WTC11 (cell line): ENCODE measurements around the gene PRR7. TPM values are rescaled to one million over a fixed set of nuclear protein-coding genes. Genes with fewer than 3 reads are reported as not detected.

ENCODE experiments used
- ATF1 ChIP-seq: sonication (generic); formaldehyde crosslinking; IDR thresholded peaks from 2 replicates; pipeline ENCODE4 v1.8.1; 2023; ENCODE audit warnings: mild to moderate bottlenecking, moderate library complexity, missing genetic modification reagents
- CREM ChIP-seq: sonication (generic); formaldehyde crosslinking; IDR thresholded peaks from 2 replicates; pipeline ENCODE4 v1.8.1; 2022; ENCODE audit warnings: mild to moderate bottlenecking, missing genetic modification reagents, moderate library complexity
- ETV6 ChIP-seq: sonication (generic); formaldehyde crosslinking; IDR thresholded peaks from 2 replicates; pipeline ENCODE4 v1.8.1; 2022; ENCODE audit warnings: mild to moderate bottlenecking, missing genetic modification reagents
- FOXJ3 ChIP-seq: sonication (generic); formaldehyde crosslinking; IDR thresholded peaks from 2 replicates; pipeline ENCODE4 v1.9.0; 2021; ENCODE audit warnings: missing genetic modification reagents, mild to moderate bottlenecking, borderline replicate concordance
- FOXP1 ChIP-seq: sonication (generic); formaldehyde crosslinking; IDR thresholded peaks from 2 replicates; pipeline ENCODE4 v1.8.0; 2022; ENCODE audit warnings: missing genetic modification reagents, mild to moderate bottlenecking, moderate library complexity, borderline replicate concordance
- JAZF1 ChIP-seq: fragments of 250-450 bp; sonication (Bioruptor Pico); IDR thresholded peaks from 2 replicates; pipeline ENCODE4 v1.9.0; 2021; ENCODE audit warnings: moderate library complexity, mild to moderate bottlenecking, inconsistent platforms
- MYBL2 ChIP-seq: sonication (generic); formaldehyde crosslinking; IDR thresholded peaks from 2 replicates; pipeline ENCODE4 v1.8.1; 2023; ENCODE audit warnings: mild to moderate bottlenecking, moderate library complexity, missing genetic modification reagents
- NFYB ChIP-seq: sonication (generic); formaldehyde crosslinking; conservative IDR thresholded peaks from 2 replicates; pipeline ENCODE4 v1.8.0; 2022; ENCODE audit warnings: low read depth, missing genetic modification reagents
- NR3C1 ChIP-seq: sonication (generic); formaldehyde crosslinking; conservative IDR thresholded peaks from 2 replicates; pipeline ENCODE4 v1.8.1; 2023; ENCODE audit warnings: low read depth, mild to moderate bottlenecking, missing genetic modification reagents
- OVOL2 ChIP-seq: fragments of 250-450 bp; sonication (Bioruptor Pico); IDR thresholded peaks from 2 replicates; pipeline ENCODE4 v1.9.0; 2021; ENCODE audit warnings: mild to moderate bottlenecking, borderline replicate concordance
- RORB ChIP-seq: fragments of 250-450 bp; sonication (Bioruptor Pico); IDR thresholded peaks from 2 replicates; pipeline ENCODE4 v1.9.0; 2021; ENCODE audit warnings: mild to moderate bottlenecking
- SMAD4 ChIP-seq: sonication (generic); formaldehyde crosslinking; IDR thresholded peaks from 2 replicates; pipeline ENCODE4 v1.8.0; 2022; ENCODE audit warnings: mild to moderate bottlenecking, missing genetic modification reagents
- SOX15 ChIP-seq: fragments of 250-450 bp; sonication (Bioruptor Pico); IDR thresholded peaks from 2 replicates; pipeline ENCODE4 v1.9.0; 2021; ENCODE audit warnings: mild to moderate bottlenecking
- ZNF232 ChIP-seq: sonication (generic); formaldehyde crosslinking; IDR thresholded peaks from 2 replicates; pipeline ENCODE4 v1.8.0; 2022; ENCODE audit warnings: mild to moderate bottlenecking, missing genetic modification reagents
- ZNF671 ChIP-seq: fragments of 250-450 bp; sonication (Bioruptor Pico); IDR thresholded peaks from 2 replicates; pipeline ENCODE4 v1.8.0; 2021; ENCODE audit warnings: mild to moderate bottlenecking
- total RNA-seq: library from RNA; stranded (reverse); gene quantifications from 3 replicates; pipeline ENCODE4 v1.2.3, GENCODE V29; 2021
- TF ChIP-seq, protein P1 (sequence below): sonication (generic); formaldehyde crosslinking; IDR thresholded peaks from 2 replicates; pipeline ENCODE4 v1.8.1; 2022; ENCODE audit warnings: mild to moderate bottlenecking, missing genetic modification reagents, moderate library complexity, borderline replicate concordance
- TF ChIP-seq, protein P2 (sequence below): fragments of 200-600 bp; IDR thresholded peaks from 2 replicates; pipeline ENCODE4 v1.8.0; 2022; ENCODE audit warnings: antibody characterized with exemption
- TF ChIP-seq, protein P3 (sequence below): fragments of 250-450 bp; sonication (Bioruptor Pico); IDR thresholded peaks from 2 replicates; pipeline ENCODE4 v2.1.2; 2022; ENCODE audit warnings: mild to moderate bottlenecking, moderate library complexity
- TF ChIP-seq, protein P4 (sequence below): fragments of 250-450 bp; sonication (Bioruptor Pico); IDR thresholded peaks from 2 replicates; pipeline ENCODE4 v1.9.0; 2021; ENCODE audit warnings: mild to moderate bottlenecking
- TF ChIP-seq, protein P5 (sequence below): sonication (generic); formaldehyde crosslinking; IDR thresholded peaks from 2 replicates; pipeline ENCODE4 v1.8.0; 2023; ENCODE audit warnings: missing genetic modification reagents, mild to moderate bottlenecking, borderline replicate concordance
- TF ChIP-seq, protein P6 (sequence below): sonication (generic); formaldehyde crosslinking; IDR thresholded peaks from 2 replicates; pipeline ENCODE4 v1.8.0; 2022; ENCODE audit warnings: mild to moderate bottlenecking, missing genetic modification reagents
- TF ChIP-seq, protein P7 (sequence below): sonication (generic); formaldehyde crosslinking; IDR thresholded peaks from 2 replicates; pipeline ENCODE4 v1.8.1; 2023; ENCODE audit warnings: mild to moderate bottlenecking, missing genetic modification reagents
- TF ChIP-seq, protein P8 (sequence below): fragments of 250-450 bp; sonication (Bioruptor Pico); IDR thresholded peaks from 2 replicates; pipeline ENCODE4 v1.8.0; 2021; ENCODE audit warnings: mild to moderate bottlenecking
- TF ChIP-seq, protein P9 (sequence below): sonication (generic); formaldehyde crosslinking; conservative IDR thresholded peaks from 2 replicates; pipeline ENCODE4 v1.8.1; 2022; ENCODE audit warnings: mild to moderate bottlenecking, missing genetic modification reagents
- TF ChIP-seq, protein P10 (sequence below): sonication (generic); formaldehyde crosslinking; IDR thresholded peaks from 2 replicates; pipeline ENCODE4 v1.8.0; 2022; ENCODE audit warnings: mild to moderate bottlenecking, missing genetic modification reagents

PRR7 gene
- total RNA-seq, 1 experiment from 2014 or later: 13.1 TPM

DNA sequence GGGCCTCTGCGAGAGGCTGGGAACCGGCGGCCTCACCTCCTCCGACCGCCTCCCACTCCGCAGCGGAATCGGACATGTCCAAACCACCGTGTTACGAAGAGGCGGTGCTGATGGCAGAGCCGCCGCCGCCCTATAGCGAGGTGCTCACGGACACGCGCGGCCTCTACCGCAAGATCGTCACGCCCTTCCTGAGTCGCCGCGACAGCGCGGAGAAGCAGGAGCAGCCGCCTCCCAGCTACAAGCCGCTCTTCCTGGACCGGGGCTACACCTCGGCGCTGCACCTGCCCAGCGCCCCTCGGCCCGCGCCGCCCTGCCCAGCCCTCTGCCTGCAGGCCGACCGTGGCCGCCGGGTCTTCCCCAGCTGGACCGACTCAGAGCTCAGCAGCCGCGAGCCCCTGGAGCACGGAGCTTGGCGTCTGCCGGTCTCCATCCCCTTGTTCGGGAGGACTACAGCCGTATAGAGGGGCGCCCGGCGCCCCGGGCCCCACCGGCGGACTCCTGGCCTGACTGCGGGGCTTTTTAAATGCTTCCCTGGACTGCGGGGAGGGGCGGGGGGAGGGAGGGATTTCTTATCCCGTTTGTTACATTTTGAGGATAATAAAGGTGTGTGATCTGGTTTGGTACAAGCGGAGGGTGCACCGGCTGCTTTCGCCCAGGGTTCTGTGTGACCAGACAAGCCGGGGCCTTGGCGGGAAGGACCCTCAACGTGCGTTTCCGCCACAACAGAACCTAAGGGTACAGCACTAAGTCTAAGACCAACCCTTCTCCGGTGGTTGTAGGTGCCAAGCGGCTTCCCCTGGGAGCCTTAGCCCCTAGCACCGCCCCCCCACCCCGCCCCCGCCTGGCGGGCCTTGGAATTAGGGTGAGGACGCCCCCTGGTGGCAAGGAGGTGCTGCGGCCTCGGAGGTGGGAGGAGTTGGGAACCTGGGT is 9.3 kb downstream of the PRR7 start (continued):
- TF ChIP-seq, protein P1, sequence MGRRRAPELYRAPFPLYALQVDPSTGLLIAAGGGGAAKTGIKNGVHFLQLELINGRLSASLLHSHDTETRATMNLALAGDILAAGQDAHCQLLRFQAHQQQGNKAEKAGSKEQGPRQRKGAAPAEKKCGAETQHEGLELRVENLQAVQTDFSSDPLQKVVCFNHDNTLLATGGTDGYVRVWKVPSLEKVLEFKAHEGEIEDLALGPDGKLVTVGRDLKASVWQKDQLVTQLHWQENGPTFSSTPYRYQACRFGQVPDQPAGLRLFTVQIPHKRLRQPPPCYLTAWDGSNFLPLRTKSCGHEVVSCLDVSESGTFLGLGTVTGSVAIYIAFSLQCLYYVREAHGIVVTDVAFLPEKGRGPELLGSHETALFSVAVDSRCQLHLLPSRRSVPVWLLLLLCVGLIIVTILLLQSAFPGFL (CRISPR knock-in tag): no peak
- no peak for TF ChIP-seq NFYB (CRISPR knock-in tag)
- TF ChIP-seq, protein P2, sequence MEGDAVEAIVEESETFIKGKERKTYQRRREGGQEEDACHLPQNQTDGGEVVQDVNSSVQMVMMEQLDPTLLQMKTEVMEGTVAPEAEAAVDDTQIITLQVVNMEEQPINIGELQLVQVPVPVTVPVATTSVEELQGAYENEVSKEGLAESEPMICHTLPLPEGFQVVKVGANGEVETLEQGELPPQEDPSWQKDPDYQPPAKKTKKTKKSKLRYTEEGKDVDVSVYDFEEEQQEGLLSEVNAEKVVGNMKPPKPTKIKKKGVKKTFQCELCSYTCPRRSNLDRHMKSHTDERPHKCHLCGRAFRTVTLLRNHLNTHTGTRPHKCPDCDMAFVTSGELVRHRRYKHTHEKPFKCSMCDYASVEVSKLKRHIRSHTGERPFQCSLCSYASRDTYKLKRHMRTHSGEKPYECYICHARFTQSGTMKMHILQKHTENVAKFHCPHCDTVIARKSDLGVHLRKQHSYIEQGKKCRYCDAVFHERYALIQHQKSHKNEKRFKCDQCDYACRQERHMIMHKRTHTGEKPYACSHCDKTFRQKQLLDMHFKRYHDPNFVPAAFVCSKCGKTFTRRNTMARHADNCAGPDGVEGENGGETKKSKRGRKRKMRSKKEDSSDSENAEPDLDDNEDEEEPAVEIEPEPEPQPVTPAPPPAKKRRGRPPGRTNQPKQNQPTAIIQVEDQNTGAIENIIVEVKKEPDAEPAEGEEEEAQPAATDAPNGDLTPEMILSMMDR: peak; percentile 77
- TF ChIP-seq FOXJ3 (CRISPR knock-in tag): no peak
- TF ChIP-seq OVOL2 (CRISPR knock-in tag): no peak
- no peak for TF ChIP-seq ATF1 (CRISPR knock-in tag)
- TF ChIP-seq, protein P3, sequence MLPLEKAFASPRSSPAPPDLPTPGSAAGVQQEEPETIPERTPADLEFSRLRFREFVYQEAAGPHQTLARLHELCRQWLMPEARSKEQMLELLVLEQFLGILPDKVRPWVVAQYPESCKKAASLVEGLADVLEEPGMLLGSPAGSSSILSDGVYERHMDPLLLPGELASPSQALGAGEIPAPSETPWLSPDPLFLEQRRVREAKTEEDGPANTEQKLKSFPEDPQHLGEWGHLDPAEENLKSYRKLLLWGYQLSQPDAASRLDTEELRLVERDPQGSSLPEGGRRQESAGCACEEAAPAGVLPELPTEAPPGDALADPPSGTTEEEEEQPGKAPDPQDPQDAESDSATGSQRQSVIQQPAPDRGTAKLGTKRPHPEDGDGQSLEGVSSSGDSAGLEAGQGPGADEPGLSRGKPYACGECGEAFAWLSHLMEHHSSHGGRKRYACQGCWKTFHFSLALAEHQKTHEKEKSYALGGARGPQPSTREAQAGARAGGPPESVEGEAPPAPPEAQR: no peak
- TF ChIP-seq ZNF671 (CRISPR knock-in tag): peak; percentile 73; the same call in 1 of the 2 replicates
- TF ChIP-seq RORB (CRISPR knock-in tag): no peak
- TF ChIP-seq NR3C1 (CRISPR knock-in tag): no peak
- no peak for TF ChIP-seq ZNF232 (CRISPR knock-in tag)
- TF ChIP-seq, protein P4, sequence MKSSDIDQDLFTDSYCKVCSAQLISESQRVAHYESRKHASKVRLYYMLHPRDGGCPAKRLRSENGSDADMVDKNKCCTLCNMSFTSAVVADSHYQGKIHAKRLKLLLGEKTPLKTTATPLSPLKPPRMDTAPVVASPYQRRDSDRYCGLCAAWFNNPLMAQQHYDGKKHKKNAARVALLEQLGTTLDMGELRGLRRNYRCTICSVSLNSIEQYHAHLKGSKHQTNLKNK (CRISPR knock-in tag): no peak
- TF ChIP-seq, protein P5, sequence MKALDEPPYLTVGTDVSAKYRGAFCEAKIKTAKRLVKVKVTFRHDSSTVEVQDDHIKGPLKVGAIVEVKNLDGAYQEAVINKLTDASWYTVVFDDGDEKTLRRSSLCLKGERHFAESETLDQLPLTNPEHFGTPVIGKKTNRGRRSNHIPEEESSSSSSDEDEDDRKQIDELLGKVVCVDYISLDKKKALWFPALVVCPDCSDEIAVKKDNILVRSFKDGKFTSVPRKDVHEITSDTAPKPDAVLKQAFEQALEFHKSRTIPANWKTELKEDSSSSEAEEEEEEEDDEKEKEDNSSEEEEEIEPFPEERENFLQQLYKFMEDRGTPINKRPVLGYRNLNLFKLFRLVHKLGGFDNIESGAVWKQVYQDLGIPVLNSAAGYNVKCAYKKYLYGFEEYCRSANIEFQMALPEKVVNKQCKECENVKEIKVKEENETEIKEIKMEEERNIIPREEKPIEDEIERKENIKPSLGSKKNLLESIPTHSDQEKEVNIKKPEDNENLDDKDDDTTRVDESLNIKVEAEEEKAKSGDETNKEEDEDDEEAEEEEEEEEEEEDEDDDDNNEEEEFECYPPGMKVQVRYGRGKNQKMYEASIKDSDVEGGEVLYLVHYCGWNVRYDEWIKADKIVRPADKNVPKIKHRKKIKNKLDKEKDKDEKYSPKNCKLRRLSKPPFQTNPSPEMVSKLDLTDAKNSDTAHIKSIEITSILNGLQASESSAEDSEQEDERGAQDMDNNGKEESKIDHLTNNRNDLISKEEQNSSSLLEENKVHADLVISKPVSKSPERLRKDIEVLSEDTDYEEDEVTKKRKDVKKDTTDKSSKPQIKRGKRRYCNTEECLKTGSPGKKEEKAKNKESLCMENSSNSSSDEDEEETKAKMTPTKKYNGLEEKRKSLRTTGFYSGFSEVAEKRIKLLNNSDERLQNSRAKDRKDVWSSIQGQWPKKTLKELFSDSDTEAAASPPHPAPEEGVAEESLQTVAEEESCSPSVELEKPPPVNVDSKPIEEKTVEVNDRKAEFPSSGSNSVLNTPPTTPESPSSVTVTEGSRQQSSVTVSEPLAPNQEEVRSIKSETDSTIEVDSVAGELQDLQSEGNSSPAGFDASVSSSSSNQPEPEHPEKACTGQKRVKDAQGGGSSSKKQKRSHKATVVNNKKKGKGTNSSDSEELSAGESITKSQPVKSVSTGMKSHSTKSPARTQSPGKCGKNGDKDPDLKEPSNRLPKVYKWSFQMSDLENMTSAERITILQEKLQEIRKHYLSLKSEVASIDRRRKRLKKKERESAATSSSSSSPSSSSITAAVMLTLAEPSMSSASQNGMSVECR (CRISPR knock-in tag): peak; percentile 77; the same call in 1 of the 2 replicates
- no peak for TF ChIP-seq SMAD4 (CRISPR knock-in tag)
- no peak for TF ChIP-seq JAZF1 (CRISPR knock-in tag)
- TF ChIP-seq, protein P6, sequence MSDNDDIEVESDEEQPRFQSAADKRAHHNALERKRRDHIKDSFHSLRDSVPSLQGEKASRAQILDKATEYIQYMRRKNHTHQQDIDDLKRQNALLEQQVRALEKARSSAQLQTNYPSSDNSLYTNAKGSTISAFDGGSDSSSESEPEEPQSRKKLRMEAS (CRISPR knock-in tag): no peak
- no peak; the same call in 1 of the 2 replicates for TF ChIP-seq MYBL2 (CRISPR knock-in tag)
- TF ChIP-seq, protein P7, sequence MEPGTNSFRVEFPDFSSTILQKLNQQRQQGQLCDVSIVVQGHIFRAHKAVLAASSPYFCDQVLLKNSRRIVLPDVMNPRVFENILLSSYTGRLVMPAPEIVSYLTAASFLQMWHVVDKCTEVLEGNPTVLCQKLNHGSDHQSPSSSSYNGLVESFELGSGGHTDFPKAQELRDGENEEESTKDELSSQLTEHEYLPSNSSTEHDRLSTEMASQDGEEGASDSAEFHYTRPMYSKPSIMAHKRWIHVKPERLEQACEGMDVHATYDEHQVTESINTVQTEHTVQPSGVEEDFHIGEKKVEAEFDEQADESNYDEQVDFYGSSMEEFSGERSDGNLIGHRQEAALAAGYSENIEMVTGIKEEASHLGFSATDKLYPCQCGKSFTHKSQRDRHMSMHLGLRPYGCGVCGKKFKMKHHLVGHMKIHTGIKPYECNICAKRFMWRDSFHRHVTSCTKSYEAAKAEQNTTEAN (CRISPR knock-in tag): no peak; the same call in 1 of the 2 replicates
- no peak for TF ChIP-seq SOX15 (CRISPR knock-in tag)
- TF ChIP-seq, protein P8, sequence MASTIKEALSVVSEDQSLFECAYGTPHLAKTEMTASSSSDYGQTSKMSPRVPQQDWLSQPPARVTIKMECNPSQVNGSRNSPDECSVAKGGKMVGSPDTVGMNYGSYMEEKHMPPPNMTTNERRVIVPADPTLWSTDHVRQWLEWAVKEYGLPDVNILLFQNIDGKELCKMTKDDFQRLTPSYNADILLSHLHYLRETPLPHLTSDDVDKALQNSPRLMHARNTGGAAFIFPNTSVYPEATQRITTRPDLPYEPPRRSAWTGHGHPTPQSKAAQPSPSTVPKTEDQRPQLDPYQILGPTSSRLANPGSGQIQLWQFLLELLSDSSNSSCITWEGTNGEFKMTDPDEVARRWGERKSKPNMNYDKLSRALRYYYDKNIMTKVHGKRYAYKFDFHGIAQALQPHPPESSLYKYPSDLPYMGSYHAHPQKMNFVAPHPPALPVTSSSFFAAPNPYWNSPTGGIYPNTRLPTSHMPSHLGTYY: no peak
- no peak for TF ChIP-seq FOXP1 (CRISPR knock-in tag)
- peak; percentile 17; the same call in 1 of the 2 replicates for TF ChIP-seq ETV6 (CRISPR knock-in tag)
- TF ChIP-seq, protein P9, sequence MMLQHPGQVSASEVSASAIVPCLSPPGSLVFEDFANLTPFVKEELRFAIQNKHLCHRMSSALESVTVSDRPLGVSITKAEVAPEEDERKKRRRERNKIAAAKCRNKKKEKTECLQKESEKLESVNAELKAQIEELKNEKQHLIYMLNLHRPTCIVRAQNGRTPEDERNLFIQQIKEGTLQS: no peak
- TF ChIP-seq CREM: peak; percentile 60
- TF ChIP-seq, protein P10, sequence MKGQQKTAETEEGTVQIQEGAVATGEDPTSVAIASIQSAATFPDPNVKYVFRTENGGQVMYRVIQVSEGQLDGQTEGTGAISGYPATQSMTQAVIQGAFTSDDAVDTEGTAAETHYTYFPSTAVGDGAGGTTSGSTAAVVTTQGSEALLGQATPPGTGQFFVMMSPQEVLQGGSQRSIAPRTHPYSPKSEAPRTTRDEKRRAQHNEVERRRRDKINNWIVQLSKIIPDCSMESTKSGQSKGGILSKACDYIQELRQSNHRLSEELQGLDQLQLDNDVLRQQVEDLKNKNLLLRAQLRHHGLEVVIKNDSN (CRISPR knock-in tag): peak; percentile 51; the same call in 1 of the 2 replicates
